Activated T-helper 9 cell treated with anti-CD3 and anti-CD28 coated beads, Interleukin-2, amount 50 U/mL, for 16 hours (primary cell): ENCODE results near the gene PDE5A.
A peak's percentile ranks its signal among the peaks of the same experiment; 100 is the strongest.
"Not testable (repeated sequence)": the region's sequence is repeated elsewhere in the genome, so short reads cannot be mapped to it uniquely, and the experiment has no call there.

Source experiments
- DNase-seq: peaks from one replicate; pipeline ENCODE4 v3.0.0-alpha.2; 2020; ENCODE audit warnings: low read depth

PDE5A gene

DNA sequence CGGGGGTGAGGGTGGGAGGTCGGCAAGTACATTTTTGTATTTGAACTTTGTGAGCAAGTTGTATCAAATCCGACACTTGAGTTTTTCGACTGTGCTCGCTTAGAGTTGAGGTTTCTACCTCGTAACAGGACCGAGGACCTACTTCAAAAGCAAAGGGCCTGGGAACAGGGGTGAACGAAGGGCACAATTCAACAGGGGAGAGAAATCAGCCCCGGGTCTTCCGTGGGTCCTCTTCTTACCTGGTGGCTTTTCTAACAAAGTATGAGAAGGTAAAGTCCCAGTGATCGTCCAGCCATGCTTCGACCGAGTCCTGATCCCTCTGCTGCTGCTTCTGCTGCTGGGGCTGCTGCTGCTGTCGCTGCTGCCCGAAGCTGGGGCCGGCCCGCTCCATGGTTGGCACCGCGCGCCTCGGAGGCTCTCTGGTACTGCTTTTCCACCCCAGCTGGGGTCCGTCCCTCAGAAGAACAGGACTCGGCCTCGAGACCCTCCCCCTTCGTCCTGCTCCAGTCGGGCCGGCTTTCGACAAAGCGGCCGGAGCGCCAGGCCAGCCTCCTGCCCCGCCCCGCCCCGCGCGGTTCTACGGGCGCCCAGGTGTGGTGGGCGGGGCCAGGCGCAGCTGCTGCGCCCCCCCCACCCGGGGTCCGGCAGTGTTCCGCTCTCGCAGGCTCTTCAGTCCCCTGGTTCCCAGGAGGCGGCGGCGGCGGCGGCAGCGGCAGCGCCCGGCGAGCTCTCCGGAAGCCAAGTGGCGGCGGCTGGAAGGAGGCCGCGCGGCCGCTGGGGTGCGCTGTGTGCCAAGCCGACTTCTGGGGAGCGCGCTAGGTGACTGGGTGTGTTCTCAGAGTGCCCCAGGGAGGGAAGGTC lies at the start of gene PDE5A:
Gene PDE5A, minus strand, starts transcription at position 524 of the 861 bp plus-strand sequence. Its CDS starts 133 bp downstream, at position 391.
- peak; percentile 70 for DNase-seq

- no peak for DNase-seq
These were observed 47.5 kb upstream of the PDE5A start for GRCh38 chr4:119676101-119676500.

DNA sequence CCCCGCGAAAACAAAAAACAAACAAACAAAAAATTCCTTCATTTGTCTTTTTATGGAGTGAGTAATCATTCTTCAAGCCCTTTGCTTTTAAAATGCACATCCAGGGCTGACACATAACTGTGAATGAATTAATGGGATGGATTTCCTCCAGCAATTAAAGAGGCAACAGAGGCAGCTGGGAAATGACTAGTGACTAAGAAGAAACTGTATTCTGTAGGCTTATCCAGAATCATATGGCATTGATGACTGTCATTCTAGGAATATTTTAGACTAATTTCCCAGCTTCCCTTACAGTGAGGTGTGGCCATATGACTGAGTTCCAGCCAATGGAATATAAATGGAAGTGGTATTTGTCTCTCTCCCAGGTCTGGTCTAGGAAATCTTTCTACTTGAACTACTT lies 46.8 kb upstream of the PDE5A start:
- DNase-seq, result no peak

GRCh38 chr4:119672938-119673337 lies 44.3 kb upstream of the PDE5A start:
- DNase-seq, result no peak

DNA sequence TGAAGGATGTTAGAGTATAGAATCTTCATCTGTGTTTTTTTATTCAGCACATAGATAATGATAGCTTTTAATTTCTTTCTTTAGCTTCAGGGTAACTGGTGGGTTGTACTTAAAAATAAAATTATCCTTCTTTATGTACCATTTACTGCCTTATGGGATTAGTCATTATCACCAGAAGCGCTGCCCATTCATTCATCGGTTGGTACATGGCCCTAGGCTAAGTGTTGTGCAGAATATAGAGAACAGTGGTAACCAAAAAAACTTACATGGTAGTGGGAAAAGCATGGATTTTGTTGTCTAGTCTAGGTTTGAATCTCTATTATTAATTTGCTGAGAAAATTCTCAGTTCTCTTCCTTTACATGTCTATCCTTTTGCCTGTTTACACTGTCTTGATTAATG lies 43.5 kb upstream of the PDE5A start:
- DNase-seq, result no peak

DNA sequence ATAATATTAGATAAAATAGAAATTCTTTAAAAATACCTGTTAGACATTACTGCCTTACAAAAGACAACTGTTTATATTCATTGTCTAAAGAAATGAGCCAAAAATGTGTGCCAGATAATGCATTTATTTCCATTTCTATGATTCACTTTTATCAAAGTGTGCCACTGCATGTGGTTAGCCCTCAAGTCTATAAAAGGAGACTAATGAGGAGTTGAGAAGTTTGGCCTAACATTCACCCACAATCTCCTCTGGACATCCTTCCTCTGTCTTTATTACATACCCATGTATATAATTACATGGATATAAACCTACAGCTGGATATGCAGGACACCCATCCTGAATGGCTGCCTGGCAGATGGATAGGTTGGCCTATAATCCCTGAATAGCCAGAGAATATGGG lies 42.6 kb upstream of the PDE5A start:
- DNase-seq, result no peak

GRCh38 chr4:119667802-119668201 lies 39.2 kb upstream of the PDE5A start:
- no peak for DNase-seq

DNA sequence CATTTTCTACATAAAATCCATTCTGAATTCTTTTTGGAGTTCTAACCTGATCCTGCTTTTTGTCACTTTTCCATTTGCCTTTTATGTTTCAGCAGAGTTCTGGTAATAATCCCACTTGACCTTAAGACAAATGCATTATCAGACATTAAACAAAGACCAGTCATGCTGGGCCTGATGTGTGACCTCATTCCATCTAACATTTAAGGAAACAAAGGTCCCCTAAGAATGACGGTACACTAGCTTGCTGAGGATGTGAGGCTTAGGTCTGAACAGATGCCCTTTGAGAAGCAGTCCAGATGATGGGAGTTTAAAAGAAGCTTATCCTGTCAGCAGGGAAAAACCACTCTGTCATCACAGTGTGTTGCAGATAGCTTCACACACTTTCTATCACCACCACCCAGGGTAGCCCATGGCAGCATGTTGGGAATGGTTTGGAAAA lies 38.1 kb upstream of the PDE5A start:
- no peak for DNase-seq

DNA sequence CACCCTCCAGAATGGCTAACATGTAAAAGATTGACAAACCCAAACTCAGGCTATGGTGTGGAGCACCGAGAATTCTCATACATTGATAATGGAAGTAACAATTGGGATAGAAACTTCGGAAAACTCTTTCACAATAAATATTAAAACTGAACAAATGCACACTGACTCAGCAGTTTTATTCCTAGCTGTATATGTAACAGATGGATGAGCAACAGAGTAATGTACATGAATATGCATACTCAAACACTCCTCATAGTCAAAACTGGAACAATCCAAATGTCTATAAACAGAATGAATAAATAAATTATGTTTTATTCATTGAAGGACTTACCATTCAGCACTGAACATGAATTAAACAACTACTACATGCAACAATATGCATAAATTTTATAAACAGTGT lies 37.1 kb upstream of the PDE5A start:
- no peak for DNase-seq

DNA sequence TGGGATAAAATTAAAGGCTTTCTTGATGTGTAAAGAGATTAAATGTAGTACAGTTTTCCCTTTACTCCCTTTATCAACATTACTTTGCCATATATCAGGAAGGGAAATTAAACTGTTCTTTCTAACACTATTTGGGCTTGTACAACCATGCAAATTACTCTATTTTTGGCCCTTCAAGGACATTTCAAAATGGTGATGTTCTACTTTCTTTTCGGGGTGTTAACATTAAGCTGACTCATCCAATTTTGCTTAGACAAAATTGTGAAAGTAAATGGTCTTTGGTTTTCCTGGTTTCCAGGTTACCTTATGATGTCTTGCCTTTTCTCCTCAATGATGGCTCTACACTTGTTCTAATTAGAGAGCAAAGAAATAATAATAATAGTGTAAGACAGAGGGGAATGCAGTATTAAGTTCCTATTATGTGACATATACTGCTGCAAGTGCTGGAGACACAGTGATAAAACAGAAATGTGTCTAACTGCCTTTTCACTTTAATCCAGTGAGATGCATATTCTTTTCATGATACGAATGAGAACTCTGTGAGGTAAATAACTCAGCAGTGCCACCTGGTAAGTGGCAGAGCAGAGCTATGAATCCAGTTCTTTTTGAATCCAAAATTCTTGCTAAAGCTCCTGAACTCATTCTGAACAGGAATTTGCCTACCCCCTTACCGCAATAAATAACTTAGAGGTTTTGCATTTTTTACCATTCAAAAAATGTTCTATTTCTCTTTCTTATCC lies 35.7 kb upstream of the PDE5A start:
- DNase-seq, result no peak

- DNase-seq, result no peak
These were observed 34.7 kb upstream of the PDE5A start for GRCh38 chr4:119663160-119663788.

DNA sequence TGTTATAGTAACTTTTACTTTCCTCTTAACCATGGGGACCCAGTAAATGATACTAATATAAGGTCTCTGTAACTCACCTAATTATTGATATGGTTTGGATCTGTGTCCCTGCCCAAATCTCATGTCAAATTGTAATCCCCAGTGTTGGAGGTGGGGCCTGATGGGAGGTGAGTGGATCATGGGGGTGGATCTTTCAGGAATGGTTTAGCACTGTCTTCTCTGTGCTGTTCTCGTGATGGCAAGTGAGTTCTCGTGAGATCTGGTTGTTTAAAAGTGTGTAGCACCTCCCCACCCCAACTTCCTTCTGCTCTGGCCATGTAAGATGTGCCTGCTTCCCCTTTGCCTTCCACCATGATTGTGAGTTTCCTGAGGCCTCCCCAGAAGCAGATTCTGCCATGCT lies 34.0 kb upstream of the PDE5A start:
- DNase-seq, result not testable (repeated sequence)

DNA sequence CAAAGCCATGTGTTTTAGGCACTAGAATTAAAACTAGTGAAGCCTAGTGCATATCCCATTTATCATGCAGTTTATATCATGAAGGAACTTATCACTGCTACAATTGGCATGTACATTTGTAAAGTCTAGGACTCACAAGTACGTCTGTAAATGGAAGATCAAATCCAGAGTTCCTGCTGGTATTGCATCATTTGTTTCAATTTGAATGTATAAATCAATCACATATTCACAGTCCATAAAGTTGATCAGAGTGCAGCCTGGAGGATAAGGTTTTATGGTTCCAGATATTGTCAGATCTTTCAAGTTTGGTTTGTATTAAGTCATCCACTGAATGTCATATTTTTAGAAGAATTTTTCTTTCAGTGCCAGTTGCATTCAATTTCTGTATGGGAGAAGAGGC lies 32.6 kb upstream of the PDE5A start:
- no peak for DNase-seq

DNA sequence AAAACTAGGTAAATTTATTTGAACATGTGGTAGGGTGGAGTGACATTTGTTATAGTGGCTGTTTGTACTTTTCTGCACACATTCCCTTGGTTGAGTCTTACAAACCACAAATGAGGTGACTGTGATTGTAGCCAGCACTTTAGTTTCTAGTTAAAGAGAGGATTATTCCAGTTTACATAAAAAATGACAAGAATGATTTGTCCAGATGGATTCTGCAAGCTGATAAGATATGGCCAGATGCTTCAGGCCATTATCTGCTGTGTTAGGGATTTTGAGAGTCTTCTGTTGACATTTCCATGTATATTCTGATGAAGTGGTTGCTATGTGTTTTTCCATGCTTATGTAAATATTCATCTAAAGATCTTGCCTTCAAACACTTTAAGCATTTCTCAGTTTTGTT lies 31.0 kb upstream of the PDE5A start:
- no peak for DNase-seq

GRCh38 chr4:119657111-119657611 lies 28.6 kb upstream of the PDE5A start:
- no peak for DNase-seq

DNA sequence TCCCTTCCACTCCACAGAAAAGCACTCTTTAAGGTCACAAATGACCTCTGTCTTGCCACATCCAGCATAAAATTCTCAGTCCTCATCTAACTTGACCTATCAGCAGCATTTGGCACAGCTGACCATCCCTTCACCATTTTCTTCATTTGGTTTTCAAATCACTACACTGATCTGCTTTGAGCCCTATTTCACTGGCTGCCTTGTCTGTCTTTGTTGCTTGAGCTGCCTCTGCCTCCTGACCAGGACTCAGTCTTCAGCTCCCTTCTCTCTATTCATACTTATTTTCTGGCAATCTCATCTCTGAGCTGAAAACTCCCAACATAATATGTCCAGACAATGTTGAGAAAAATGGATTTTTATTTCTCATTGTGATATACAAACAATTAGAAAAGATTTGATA lies 27.7 kb upstream of the PDE5A start:
- no peak for DNase-seq

GRCh38 chr4:119655111-119655837 lies 26.7 kb upstream of the PDE5A start:
- DNase-seq, result no peak

DNA sequence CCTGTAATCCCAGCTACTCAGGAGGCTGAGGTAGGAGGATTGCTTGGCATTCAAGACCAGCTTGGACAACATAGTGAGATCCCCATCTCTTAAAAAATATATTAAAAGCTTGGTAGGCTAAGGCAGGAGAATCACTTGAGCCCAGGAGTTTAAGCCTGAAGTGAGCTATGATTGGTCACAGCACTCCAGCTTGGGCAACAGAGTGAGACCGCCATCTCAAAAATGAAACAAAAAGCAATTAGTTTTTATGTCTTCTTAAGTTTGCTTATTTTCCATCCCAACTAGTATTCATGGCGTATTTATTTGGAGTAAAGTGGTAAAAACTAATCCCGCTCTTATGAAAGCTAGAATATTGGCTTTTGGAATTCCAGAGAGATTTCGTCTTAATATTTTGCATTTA lies 25.4 kb upstream of the PDE5A start:
- no peak for DNase-seq

GRCh38 chr4:119652998-119653397 lies 24.4 kb upstream of the PDE5A start:
- no peak for DNase-seq

DNA sequence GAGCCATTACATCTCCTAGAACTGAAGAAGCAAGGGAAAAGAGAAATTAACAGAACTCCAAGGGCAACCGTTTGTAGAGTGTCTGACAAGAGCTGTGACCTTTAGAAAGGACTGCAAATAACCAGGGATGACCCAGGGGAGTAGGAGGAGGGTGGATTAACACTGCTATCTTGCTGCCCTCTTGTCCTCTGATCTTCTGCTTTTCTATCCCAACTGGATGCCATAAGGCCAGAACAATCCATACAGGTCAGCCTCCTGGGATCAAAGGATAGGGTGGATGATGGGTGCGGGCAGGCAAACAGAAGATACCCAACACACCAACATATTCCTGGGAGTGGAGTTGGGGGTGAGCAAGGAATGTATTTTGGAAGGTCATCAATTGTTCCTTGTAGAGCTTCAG lies 19.8 kb upstream of the PDE5A start:
- DNase-seq, result no peak

DNA sequence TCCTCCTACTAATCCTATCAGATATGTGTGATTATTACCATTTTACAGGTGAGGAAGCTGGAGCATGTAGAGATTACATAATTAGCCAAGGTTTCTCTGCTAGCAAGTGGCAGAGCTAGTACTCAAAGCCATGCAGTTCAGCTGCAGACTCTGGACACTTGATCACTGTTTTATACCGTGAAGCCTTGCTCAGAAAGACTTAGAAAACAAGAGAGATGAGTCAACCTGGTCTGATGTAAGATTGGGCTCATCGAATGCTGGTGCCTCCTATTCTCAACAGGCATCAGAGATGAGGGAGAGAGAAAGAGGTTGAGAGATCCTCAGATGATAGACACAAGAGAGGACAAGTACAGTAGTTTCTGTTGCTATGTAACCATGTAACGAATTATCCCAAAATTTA lies 19.0 kb upstream of the PDE5A start:
- DNase-seq, result no peak
